Activated B cell treated with CpG ODN at 0.5 μM for 24 hours (primary cell): ENCODE measurements around the gene OR7C2. TPM values are rescaled to one million over a fixed set of nuclear protein-coding genes. Genes with fewer than 3 reads are reported as not detected.

Experiments used
- ATAC-seq: fragments of 200-7000 bp; cut with Tn5 transposase; one replicate; pipeline ENCODE4 v1.10.0; 2021; ENCODE audit warnings: low read depth, mild to moderate bottlenecking, moderate library complexity
- CTCF ChIA-PET: fragments of 350-600 bp; sonication (Branson Sonifier 250); formaldehyde crosslinking; loops from one replicate; lab custom pipeline; 2021; ENCODE audit warnings: antibody characterized with exemption; lab: Charles Lee
- POLR2A ChIA-PET: fragments of 350-600 bp; sonication (Branson Sonifier 250); formaldehyde crosslinking; loops from one replicate; lab custom pipeline; 2021; ENCODE audit warnings: antibody characterized with exemption; lab: Charles Lee
- DNase-seq: peaks from one replicate; pipeline ENCODE4 v3.0.0; 2022
- H3K27ac Mint-ChIP-seq: one replicate; pipeline ENCODE4 v1.8.0; 2020; ENCODE audit warnings: mixed read lengths
- H3K27me3 Mint-ChIP-seq: one replicate; pipeline ENCODE4 v1.8.0; 2021; ENCODE audit warnings: mixed read lengths
- H3K36me3 Mint-ChIP-seq: one replicate; pipeline ENCODE4 v1.8.0; 2021; ENCODE audit warnings: low read depth, mixed read lengths
- H3K4me1 Mint-ChIP-seq: one replicate; pipeline ENCODE4 v1.8.0; 2021; ENCODE audit warnings: mixed read lengths
- H3K4me3 Mint-ChIP-seq: one replicate; pipeline ENCODE4 v1.8.0; 2020; ENCODE audit warnings: mild to moderate bottlenecking, mixed read lengths
- H3K9me3 Mint-ChIP-seq: one replicate; pipeline ENCODE4 v1.8.0; 2020; ENCODE audit warnings: mixed read lengths
- intact Hi-C: fragments of 100-400 bp; cut with micrococcal nuclease; formaldehyde crosslinking; loops from one replicate; pipeline ENCODE4 v1.15.1; 2024
- total RNA-seq: library from RNA; stranded (reverse); gene quantifications from 2 replicates; pipeline ENCODE4 v1.2.3, GENCODE V29; 2022
- TF ChIP-seq, protein P1 (sequence below): fragments of 200-600 bp; IDR thresholded peaks from one replicate; pipeline ENCODE4 v1.8.0; 2022; ENCODE audit warnings: antibody characterized with exemption, mild to moderate bottlenecking

The OR7C2 gene
- total RNA-seq, 1 donor from 2014 or later = not detected

DNA sequence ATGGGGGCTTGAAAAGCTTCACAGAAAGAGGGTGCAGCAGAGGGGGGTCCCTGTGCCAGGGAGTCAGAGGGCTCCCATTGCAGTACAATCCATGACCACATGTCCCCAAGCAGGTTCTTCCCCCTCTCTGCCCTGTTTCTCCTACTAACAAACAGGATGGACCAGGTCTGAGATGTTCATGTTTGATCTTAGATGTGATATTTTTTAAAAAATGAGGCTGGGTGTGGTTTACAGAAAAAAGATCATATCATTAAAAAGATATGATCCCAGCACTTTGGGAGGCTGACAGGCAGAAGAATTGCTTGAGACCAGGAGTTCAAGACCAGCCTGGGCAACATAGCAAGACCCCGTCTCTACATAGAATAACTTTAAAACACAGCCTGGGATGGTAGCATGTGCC lies 9.1 kb downstream of the OR7C2 start:
- no peak for ATAC-seq

DNA sequence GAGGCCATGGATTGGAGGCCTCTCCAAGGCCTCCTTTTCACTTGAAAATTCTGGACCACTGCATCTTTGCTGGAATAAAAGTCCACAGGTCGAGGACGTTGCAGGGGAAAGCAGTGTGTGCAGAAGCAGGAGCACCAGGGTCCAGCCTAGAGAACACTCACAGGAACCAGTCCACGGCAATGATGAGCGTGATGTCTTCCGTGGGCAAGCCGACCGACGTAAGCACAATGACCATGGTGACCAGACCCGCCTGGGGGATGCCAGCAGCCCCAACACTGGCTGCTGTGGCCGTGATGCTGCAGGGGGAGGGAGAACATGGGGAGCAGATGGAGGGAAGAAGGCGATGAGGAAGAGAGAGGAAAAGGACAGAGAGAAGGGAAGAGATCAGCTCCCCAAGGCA lies 11.5 kb downstream of the OR7C2 start:
- Mint-ChIP-seq H3K9me3 (peaks cover 5% of the 10 kb centered on the region), H3K27ac (no peak overlapping the region), H3K36me3 (no peaks in the 10 kb centered on the region), H3K27me3 (peaks cover 9% of the 10 kb centered on the region), H3K4me3 (no peak overlapping the region), H3K4me1 (no peaks in the 10 kb centered on the region)
- intact Hi-C loops = no loop called here
- DNase-seq (no peak), ATAC-seq (no peak)
- TF ChIP-seq, protein P1, sequence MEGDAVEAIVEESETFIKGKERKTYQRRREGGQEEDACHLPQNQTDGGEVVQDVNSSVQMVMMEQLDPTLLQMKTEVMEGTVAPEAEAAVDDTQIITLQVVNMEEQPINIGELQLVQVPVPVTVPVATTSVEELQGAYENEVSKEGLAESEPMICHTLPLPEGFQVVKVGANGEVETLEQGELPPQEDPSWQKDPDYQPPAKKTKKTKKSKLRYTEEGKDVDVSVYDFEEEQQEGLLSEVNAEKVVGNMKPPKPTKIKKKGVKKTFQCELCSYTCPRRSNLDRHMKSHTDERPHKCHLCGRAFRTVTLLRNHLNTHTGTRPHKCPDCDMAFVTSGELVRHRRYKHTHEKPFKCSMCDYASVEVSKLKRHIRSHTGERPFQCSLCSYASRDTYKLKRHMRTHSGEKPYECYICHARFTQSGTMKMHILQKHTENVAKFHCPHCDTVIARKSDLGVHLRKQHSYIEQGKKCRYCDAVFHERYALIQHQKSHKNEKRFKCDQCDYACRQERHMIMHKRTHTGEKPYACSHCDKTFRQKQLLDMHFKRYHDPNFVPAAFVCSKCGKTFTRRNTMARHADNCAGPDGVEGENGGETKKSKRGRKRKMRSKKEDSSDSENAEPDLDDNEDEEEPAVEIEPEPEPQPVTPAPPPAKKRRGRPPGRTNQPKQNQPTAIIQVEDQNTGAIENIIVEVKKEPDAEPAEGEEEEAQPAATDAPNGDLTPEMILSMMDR = no peak
- ChIA-PET POLR2A (no interaction called here), CTCF (no interaction called here)

More for the DNA sequence above, 9.1 kb downstream of the OR7C2 start:
- CTCF ChIA-PET = no interaction called here
- no peaks in the 10 kb centered on the region for H3K36me3 Mint-ChIP-seq
- intact Hi-C loops = no loop called here
- H3K27me3 Mint-ChIP-seq = peaks cover 5% of the 10 kb centered on the region
- POLR2A ChIA-PET = no interaction called here
- H3K4me3 Mint-ChIP-seq = no peak overlapping the region
- no peaks in the 10 kb centered on the region for H3K4me1 Mint-ChIP-seq
- no peaks in the 10 kb centered on the region for H3K9me3 Mint-ChIP-seq
- no peak overlapping the region for H3K27ac Mint-ChIP-seq
- no peak for DNase-seq
- TF ChIP-seq, protein P1 = no peak

DNA sequence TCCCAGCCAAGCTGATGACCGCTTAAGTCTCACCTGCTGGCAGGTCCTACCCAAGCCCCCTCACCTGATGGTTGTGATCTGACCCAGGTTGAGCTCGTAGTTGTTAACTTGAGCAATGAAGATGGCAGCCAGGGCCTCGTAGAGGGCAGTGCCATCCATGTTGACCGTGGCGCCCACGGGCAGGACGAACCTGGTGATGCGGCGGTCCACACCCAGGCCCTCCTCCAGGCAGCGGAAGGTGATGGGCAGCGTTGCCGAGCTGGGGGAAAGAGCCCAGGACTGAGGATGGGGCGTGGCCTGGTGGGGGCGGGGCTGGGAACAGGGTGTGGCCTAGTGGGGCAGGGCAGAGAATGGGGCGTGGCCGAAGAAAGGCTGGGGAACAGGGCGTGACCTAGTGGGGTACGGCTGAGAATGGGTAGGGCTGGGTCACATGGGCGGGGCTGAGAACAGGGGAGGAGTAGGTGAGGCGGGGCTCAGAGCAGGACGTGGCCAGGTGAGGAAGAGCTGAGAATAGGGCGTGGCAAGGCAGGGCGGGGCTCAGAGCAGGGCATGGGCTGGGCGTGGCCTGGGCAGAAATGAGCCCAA lies 12.9 kb downstream of the OR7C2 start:
- Mint-ChIP-seq H3K4me3 (no peak overlapping the region), H3K4me1 (no peaks in the 10 kb centered on the region), H3K36me3 (no peaks in the 10 kb centered on the region), H3K27ac (no peak overlapping the region), H3K27me3 (peaks cover 9% of the 10 kb centered on the region), H3K9me3 (peaks cover 5% of the 10 kb centered on the region)
- TF ChIP-seq, protein P1 = no peak
- ATAC-seq (no peak), DNase-seq (no peak)
- CTCF ChIA-PET = no interaction called here
- intact Hi-C loops = no loop called here
- POLR2A ChIA-PET = interaction anchor here (0.5 kb wide), 1 partner anchor 257 kb away, joined by 5 read pairs; no protein-coding TSS in a partner anchor

DNA sequence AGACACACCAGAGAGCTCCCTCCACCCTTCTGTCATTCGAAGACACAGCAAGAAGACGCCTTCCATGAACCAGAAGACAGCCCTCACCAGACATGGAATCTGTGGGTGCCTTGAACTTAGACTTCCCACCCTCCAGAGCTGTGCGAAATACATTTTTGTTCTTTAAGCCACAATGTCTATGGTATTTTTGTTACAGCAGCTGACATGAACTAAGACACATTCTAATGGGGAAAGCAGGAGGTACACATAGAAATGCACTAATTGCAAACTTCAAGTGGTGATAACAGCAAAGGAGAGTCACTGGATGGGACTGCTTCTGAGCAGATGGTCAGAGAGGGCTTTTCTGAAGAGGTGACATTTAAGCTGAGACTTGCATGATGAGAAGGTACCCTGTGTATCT lies 16.2 kb downstream of the OR7C2 start:
- Mint-ChIP-seq H3K4me1 (no peaks in the 10 kb centered on the region), H3K36me3 (no peaks in the 10 kb centered on the region), H3K4me3 (no peak overlapping the region), H3K9me3 (peaks cover 9% of the 10 kb centered on the region), H3K27ac (no peak overlapping the region), H3K27me3 (peaks cover 13% of the 10 kb centered on the region)
- CTCF ChIA-PET = no interaction called here
- POLR2A ChIA-PET = no interaction called here
- ATAC-seq = no peak
- TF ChIP-seq, protein P1 = no peak
- intact Hi-C loops = no loop called here
- no peak for DNase-seq

DNA sequence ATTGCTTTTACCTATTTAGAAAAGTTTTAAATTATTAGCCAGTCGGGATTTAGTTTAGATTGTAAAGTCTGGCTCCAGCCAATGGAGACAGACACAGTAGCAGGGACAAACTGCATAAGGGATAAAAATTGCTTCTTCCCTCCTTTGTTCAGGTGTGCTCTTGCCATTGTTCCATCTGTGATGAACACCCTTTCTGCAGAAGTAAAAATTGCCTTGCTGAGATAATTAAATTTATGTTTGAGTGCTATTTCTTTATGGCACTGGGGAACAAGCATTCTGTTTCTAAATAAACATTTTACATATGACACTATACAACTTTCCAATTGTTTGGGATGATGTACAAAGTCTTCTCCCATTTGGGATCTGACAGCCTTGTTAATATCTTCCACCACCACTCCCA lies 18.0 kb downstream of the OR7C2 start:
- TF ChIP-seq, protein P1 = no peak
- ChIA-PET POLR2A (no interaction called here), CTCF (no interaction called here)
- H3K27ac Mint-ChIP-seq = no peak overlapping the region
- no peak for DNase-seq
- H3K36me3 Mint-ChIP-seq = no peaks in the 10 kb centered on the region
- H3K9me3 Mint-ChIP-seq = peaks cover 13% of the 10 kb centered on the region
- no peak for ATAC-seq
- peaks cover 8% of the 10 kb centered on the region for H3K27me3 Mint-ChIP-seq
- H3K4me1 Mint-ChIP-seq = no peaks in the 10 kb centered on the region
- intact Hi-C loops = no loop called here
- H3K4me3 Mint-ChIP-seq = no peak overlapping the region
